Effector memory CD4-positive, alpha-beta T cell (primary cell): ENCODE measurements around the gene EVA1B.

Experiments
- DNase-seq, 3 donors: peaks; one replicate each; pipeline ENCODE4 v3.0.0-alpha.2; 2020
- H3K27ac ChIP-seq: 2 replicates; pipeline ENCODE4 v1.7.0; 2013; ENCODE audit warnings: mild to moderate bottlenecking, low read length, moderate library complexity; ENCODE audit not compliant: insufficient read depth, poor library complexity, severe bottlenecking
- H3K27me3 ChIP-seq: replicated peaks from 2 replicates; pipeline ENCODE4 v1.7.0; 2013; ENCODE audit warnings: mild to moderate bottlenecking, low read length; ENCODE audit not compliant: insufficient read depth, control insufficient read depth, poor library complexity, severe bottlenecking
- H3K36me3 ChIP-seq: 2 replicates; pipeline ENCODE4 v1.7.0; 2013; ENCODE audit warnings: mild to moderate bottlenecking, low read length, moderate library complexity; ENCODE audit not compliant: control insufficient read depth, insufficient read depth
- H3K4me1 ChIP-seq: 2 replicates; pipeline ENCODE4 v1.7.0; 2013; ENCODE audit warnings: low read length, mild to moderate bottlenecking; ENCODE audit not compliant: control insufficient read depth, insufficient read depth, poor library complexity, severe bottlenecking
- H3K4me3 ChIP-seq: 2 replicates; pipeline ENCODE4 v1.7.0; 2013; ENCODE audit warnings: low read length, low read depth, mild to moderate bottlenecking; ENCODE audit not compliant: insufficient read depth, poor library complexity, severe bottlenecking
- H3K9me3 ChIP-seq: 2 replicates; pipeline ENCODE4 v1.7.0; 2013; ENCODE audit warnings: mild to moderate bottlenecking, low read length, moderate library complexity; ENCODE audit not compliant: control insufficient read depth

Gene EVA1B

GRCh38 chr1:36284517-36284916, 38.9 kb downstream of the EVA1B start:
- Histone ChIP-seq H3K9me3 (no peaks in the 10 kb centered on the region), H3K27ac (peak overlapping the region; percentile 14), H3K4me3 (no peak overlapping the region), H3K36me3 (peaks cover 48% of the 10 kb centered on the region), H3K27me3 (no peaks in the 10 kb centered on the region), H3K4me1 (no peaks in the 10 kb centered on the region)
- no peak for DNase-seq

GRCh38 chr1:36284061-36284460, 39.4 kb downstream of the EVA1B start:
- Histone ChIP-seq H3K36me3 (peaks cover 44% of the 10 kb centered on the region), H3K27ac (no peak overlapping the region), H3K9me3 (no peaks in the 10 kb centered on the region), H3K4me1 (no peaks in the 10 kb centered on the region), H3K27me3 (no peaks in the 10 kb centered on the region), H3K4me3 (no peak overlapping the region)
- no peak for DNase-seq

DNA sequence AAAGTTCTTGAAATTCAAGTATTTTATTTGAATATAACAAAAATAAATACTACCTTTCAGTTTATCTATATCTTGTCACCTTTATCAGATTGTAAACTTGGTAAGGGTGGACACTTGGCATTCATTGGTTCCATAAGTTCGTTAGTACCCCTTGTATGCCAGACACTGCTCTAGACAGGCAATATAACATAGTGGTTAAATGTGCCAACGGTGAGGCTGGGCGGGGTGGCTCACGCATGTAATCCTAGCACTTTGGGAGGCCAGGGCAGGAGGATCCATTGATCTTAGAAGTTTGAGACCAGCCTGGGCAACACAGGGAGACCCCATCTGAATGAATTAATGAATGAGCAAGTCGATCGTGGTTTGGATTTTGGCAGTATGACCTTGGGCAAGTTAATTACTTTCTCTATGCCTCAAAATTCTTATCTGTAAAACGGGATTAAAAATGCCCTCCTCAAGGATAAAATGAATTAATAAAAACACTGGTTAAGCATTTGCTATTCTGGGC, 43.6 kb downstream of the EVA1B start:
- DNase-seq: no peak
- H3K27ac ChIP-seq: no peak overlapping the region
- no peaks in the 10 kb centered on the region for H3K9me3 ChIP-seq
- H3K36me3 ChIP-seq: peaks cover 19% of the 10 kb centered on the region
- no peak overlapping the region for H3K4me3 ChIP-seq
- H3K27me3 ChIP-seq: no peaks in the 10 kb centered on the region
- no peaks in the 10 kb centered on the region for H3K4me1 ChIP-seq

- H3K27me3 ChIP-seq: no peaks in the 10 kb centered on the region
- H3K4me3 ChIP-seq: no peak overlapping the region
- no peak overlapping the region for H3K27ac ChIP-seq
- no peaks in the 10 kb centered on the region for H3K4me1 ChIP-seq
- peaks cover 19% of the 10 kb centered on the region for H3K36me3 ChIP-seq
- no peak for DNase-seq
- no peaks in the 10 kb centered on the region for H3K9me3 ChIP-seq
Observed at GRCh38 chr1:36279110-36279788, 44.2 kb downstream of the EVA1B start.

DNA sequence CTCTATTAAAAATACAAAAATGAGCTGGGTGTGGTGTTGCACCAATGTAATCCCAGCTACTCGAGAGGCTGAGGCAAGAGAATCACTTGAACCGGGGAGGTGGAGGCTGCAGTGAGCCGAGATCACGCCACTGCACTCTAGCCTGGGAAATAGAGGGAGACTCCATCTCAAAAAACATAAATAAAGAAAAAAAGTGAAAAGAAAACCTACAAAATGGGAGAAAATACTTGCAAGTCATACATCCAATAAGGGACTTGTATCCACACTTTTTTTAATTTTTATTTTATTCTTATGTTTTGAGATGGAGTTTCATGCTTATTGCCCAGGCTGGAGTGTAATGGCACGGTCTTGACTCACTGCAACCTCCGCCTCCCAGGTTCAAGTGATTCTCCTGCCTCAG, 46.8 kb downstream of the EVA1B start:
- H3K4me3 ChIP-seq: no peak overlapping the region
- H3K36me3 ChIP-seq: peaks cover 10% of the 10 kb centered on the region
- H3K27ac ChIP-seq: no peak overlapping the region
- H3K9me3 ChIP-seq: no peaks in the 10 kb centered on the region
- no peaks in the 10 kb centered on the region for H3K27me3 ChIP-seq
- no peaks in the 10 kb centered on the region for H3K4me1 ChIP-seq
- DNase-seq: no peak

DNA sequence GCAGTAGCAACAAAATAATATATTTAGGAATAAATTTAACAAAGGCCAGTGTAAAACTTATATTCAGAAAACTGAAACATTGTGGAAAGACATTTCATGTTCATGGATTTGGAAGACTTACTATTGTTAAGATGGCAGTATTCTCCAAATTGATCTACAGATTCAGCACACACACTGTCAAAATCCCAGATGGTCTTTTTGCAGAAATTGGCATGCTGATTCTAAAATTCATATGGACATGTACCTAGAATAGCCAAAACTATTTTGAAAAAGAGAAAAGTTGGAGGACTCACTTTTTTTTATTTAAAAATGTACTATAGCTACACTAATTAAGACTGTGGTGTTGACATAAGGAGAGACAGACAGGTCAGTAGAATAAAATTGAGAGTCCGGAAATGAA, 49.2 kb downstream of the EVA1B start:
- Histone ChIP-seq H3K27me3 (no peaks in the 10 kb centered on the region), H3K4me3 (no peak overlapping the region), H3K4me1 (no peaks in the 10 kb centered on the region), H3K9me3 (no peaks in the 10 kb centered on the region), H3K36me3 (peaks cover 16% of the 10 kb centered on the region), H3K27ac (no peak overlapping the region)
- DNase-seq: no peak

- H3K27me3 ChIP-seq: no peaks in the 10 kb centered on the region
- no peak overlapping the region for H3K27ac ChIP-seq
- H3K9me3 ChIP-seq: no peaks in the 10 kb centered on the region
- H3K4me1 ChIP-seq: no peaks in the 10 kb centered on the region
- no peak overlapping the region for H3K4me3 ChIP-seq
- DNase-seq: no peak
- H3K36me3 ChIP-seq: peaks cover 16% of the 10 kb centered on the region
Observed at GRCh38 chr1:36273024-36273423, 50.4 kb downstream of the EVA1B start.
